Skeletal muscle tissue (tissue), 4 donors: ENCODE data around the gene DPP7. TPM values are rescaled to one million over a fixed set of nuclear protein-coding genes. Genes with fewer than 3 reads are reported as not detected.

Experiments
- H3K27ac ChIP-seq: one replicate; pipeline ENCODE4 v1.7.0; 2013; ENCODE audit warnings: mild to moderate bottlenecking, low read depth, low read length, inconsistent platforms
- H3K27me3 ChIP-seq, 3 donors: one replicate each; pipeline ENCODE4 v1.7.0; 2013; ENCODE audit warnings: low read length in 3 of 3; ENCODE audit not compliant: control insufficient read depth in 3 of 3, insufficient read depth in 3 of 3
- H3K36me3 ChIP-seq, 3 donors: one replicate each; pipeline ENCODE4 v1.7.0; 2013; ENCODE audit warnings: low read length in 3 of 3; ENCODE audit not compliant: control insufficient read depth in 3 of 3, insufficient read depth in 3 of 3
- H3K4me1 ChIP-seq, 3 donors: one replicate each; pipeline ENCODE4 v1.7.0; 2013; ENCODE audit warnings: low read length in 3 of 3, mild to moderate bottlenecking in 3 of 3; ENCODE audit not compliant: control insufficient read depth in 3 of 3, insufficient read depth in 3 of 3
- H3K4me3 ChIP-seq, 3 donors: one replicate each; pipeline ENCODE4 v1.7.0; 2013; ENCODE audit warnings: low read length in 3 of 3
- H3K9ac ChIP-seq, 3 donors: one replicate each; pipeline ENCODE4 v1.7.0; 2013; ENCODE audit warnings: low read length in 3 of 3, mild to moderate bottlenecking in 3 of 3, moderate library complexity in 2 of 3, low read depth in 1 of 3
- H3K9me3 ChIP-seq, 3 donors: one replicate each; pipeline ENCODE4 v1.7.0; 2013; ENCODE audit warnings: low read length in 3 of 3; ENCODE audit not compliant: control insufficient read depth in 3 of 3
- total RNA-seq: library from RNA; depleted of rRNA; stranded (reverse); fragments of >200 nt; gene quantifications from one replicate; pipeline ENCODE4 v1.2.3, GENCODE V29; 2014
- donor health status: Osteomylitis.

Gene DPP7
- total RNA-seq, 1 donor from 2014 or later = 19.8 TPM

DNA sequence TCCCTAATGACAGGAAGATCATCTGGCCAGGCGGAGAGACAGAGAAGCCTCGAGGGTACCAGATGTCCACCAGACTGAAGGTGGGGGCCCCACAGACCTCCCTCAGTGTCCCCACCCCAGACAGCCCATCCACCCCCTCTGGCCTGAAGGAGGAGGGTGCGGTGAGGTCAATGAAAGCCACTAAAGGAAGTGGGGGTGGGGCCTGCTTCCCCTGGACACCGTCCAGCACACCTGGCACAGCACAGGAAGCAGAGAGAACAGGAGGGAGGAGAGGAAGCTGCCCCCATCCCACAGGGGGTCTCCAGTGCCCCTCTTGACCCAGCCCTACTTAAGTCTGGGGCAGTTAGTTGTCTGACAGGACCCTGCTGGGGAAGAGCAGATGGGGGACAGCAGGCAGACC, 44.1 kb upstream of the DPP7 start:
- H3K4me3 ChIP-seq = no peak overlapping the region
- peaks cover 3 to 15% (median 8%) of the 10 kb centered on the region in 3 donors for H3K4me1 ChIP-seq
- H3K9me3 ChIP-seq = no peaks in the 10 kb centered on the region
- peaks cover 65 to 81% (median 73%) of the 10 kb centered on the region in 3 donors for H3K27me3 ChIP-seq
- H3K27ac ChIP-seq = no peak overlapping the region
- no peak overlapping the region for H3K9ac ChIP-seq
- no peaks in the 10 kb centered on the region for H3K36me3 ChIP-seq

DNA sequence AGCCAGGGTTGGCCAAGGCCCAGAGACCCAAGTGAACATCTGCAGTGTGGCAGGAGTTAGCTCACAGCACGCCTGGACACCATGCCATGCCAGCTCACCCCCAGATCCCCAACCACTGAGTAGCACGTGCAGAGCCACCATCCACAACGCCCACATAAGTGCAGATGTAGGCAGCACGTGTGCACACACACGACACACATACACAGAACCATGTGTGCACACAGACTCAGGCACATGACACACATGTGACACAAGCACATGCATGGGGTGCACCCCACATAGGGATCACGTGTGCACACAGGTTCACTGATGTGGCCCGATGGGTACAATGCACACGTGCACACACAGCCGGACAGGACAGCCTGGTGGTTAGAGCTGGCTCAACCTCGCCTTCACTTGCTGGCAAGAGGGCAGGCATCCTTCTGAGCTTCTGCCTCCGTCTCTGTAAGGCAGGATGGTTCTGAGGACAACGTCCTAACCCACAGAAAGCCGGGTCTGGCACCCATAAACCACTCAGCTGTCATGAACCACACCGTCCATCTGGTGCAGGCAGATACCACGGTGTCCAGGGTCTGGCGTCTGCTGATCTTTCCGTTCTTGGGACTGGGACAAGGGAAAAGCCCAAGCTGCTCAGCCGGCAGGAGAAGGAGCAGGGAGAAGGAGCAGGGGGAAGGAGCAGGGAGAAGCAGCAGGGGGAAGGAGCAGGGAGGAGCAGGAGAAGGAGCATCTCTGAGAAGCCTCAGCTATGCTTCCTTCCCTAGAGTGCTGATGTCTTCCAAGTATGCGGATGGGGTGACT, 43.3 kb upstream of the DPP7 start:
- H3K27me3 ChIP-seq = peaks cover 66 to 74% (median 74%) of the 10 kb centered on the region in 3 donors
- H3K9me3 ChIP-seq = no peaks in the 10 kb centered on the region
- H3K4me3 ChIP-seq = no peak overlapping the region
- no peak overlapping the region for H3K27ac ChIP-seq
- H3K4me1 ChIP-seq = peaks cover 0 to 8% (median 4%) of the 10 kb centered on the region in 3 donors
- H3K9ac ChIP-seq = no peak overlapping the region
- H3K36me3 ChIP-seq = no peaks in the 10 kb centered on the region

DNA sequence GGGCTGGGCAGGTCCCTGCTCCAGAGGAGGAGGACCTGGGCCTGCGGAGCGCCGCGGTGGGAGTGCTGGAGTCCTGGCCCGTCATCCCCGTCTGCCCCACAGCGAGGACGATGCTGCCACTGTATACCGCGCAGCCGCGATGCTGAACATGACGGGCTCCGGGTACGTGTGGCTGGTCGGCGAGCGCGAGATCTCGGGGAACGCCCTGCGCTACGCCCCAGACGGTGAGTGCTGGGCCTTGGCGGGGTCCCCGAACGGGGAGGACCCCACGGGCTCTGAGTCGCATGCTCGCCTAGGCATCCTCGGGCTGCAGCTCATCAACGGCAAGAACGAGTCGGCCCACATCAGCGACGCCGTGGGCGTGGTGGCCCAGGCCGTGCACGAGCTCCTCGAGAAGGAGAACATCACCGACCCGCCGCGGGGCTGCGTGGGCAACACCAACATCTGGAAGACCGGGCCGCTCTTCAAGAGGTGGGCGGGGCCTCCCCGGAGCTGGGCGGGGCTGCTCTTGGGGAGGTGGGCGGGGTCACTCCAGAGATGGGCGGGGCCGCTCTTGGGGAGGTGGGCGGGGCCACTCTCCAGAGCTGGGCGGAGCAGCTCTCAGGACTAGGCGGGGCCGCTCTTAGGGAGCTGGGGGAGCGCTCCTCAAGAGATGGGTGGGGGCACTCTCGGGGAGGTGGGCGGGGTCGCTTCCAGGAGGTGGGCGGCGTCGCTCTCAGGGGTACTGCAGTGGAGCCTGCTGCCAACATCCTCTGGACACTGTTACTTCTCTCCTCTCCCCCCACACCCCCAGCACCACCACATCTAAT, 42.2 kb upstream of the DPP7 start:
- no peak overlapping the region for H3K4me3 ChIP-seq
- H3K27ac ChIP-seq = no peak overlapping the region
- no peak overlapping the region for H3K9ac ChIP-seq
- H3K27me3 ChIP-seq = peaks cover 64 to 72% (median 70%) of the 10 kb centered on the region in 3 donors
- H3K36me3 ChIP-seq = no peaks in the 10 kb centered on the region
- no peaks in the 10 kb centered on the region for H3K9me3 ChIP-seq
- peaks cover 0 to 4% (median 4%) of the 10 kb centered on the region in 3 donors for H3K4me1 ChIP-seq

DNA sequence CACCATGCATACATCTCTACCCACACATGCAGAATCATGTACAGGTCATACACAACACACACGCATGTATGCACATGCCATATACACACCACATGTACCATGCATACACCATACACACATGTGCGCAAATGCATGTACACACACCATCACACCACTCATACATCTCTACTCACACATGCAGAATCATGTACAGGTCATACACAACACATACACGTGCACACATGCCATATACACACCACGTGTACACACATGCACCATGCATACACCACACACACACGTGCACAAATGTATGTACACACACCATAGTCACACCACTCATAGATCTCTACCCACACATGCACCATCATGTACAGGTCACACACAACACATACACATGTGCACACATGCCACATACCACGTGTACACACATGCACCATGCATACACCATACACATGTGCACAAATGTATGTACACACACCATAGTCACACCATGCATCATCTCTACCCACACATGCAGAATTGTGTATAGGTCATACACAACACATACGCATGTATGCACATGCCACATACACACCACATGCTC, 38.4 kb upstream of the DPP7 start:
- H3K9ac ChIP-seq = no peak overlapping the region
- no peak overlapping the region for H3K4me3 ChIP-seq
- H3K9me3 ChIP-seq = no peaks in the 10 kb centered on the region
- no peaks in the 10 kb centered on the region for H3K36me3 ChIP-seq
- H3K27ac ChIP-seq = no peak overlapping the region
- peaks cover 0 to 4% (median 3%) of the 10 kb centered on the region in 3 donors for H3K4me1 ChIP-seq
- H3K27me3 ChIP-seq = peaks cover 48 to 61% (median 48%) of the 10 kb centered on the region in 3 donors

DNA sequence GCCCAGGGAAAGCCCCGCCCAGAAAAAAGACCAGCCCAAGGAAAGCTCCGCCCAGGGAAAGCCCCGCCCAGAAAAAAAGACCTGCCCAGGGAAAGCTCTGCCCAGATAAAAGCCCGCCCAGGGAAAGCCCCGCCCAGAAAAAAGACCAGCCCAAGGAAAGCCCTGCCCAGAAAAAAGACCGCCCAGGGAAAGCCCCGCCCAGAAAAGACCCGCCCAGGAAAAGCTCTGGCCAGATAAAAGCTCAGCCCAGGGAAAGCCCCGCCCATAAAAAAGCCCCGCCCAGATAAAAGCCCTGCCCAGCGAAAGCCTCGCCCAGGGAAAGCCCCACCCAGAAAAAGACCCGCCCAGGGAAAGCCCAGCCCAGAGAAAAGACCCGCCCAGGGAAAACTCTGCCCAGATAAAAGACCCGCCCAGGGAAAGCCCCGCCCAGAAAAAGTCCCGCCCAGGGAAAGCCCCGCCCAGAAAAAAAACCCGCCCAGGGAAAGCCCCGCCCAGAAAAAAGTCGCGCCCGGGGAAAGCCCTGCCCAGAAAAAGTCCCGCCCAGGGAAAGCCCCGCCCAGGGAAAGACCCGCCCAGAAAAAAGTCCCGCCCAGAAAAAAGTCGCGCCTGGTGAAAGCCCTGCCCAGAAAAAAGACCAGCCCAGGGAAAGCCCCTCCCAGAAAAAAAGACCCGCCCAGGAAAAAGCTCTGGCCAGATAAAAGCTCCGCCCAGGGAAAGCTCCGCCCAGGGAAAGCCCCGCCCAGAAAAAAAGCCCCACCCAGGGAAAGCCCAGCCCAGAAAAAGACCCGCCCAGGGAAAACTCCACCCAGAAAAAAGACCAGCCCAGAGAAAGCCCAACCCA, 36.3 kb upstream of the DPP7 start:
- no peak overlapping the region for H3K4me3 ChIP-seq
- no peaks in the 10 kb centered on the region for H3K4me1 ChIP-seq
- H3K27ac ChIP-seq = no peak overlapping the region
- H3K9me3 ChIP-seq = no peaks in the 10 kb centered on the region
- no peak overlapping the region for H3K9ac ChIP-seq
- peaks cover 42 to 58% (median 44%) of the 10 kb centered on the region in 3 donors for H3K27me3 ChIP-seq
- no peaks in the 10 kb centered on the region for H3K36me3 ChIP-seq

DNA sequence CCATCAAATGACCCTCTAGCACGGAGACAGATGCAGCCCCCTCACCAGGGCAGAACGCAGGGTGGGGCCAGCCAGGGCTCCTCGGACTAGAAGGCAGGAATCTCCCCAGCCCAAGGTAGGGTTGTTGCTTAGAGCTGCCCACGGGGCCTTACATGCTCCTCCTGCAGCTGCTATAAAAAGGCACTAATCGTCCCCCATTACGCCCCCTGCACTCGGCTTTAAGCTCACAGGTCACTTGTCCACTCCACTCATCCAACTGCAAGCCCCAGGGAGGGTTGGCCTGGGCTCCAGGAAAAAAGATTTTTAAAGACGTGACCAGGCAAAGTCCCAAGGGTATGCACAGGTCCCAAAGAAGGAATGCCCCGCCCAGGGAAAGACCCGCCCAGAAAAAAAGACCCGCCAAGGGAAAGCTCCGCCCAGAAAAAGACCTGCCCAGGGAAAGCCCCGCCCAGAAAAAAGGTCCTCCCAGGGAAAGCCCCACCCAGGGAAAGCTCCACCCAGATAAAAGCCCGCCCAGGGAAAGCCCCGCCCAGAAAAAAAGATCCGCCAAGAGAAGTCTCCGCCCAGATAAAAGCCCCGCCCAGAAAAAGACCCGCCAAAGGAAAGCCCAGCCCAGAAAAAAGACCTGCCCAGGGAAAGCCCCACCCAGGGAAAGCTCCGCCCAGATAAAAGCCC, 35.5 kb upstream of the DPP7 start:
- Histone ChIP-seq H3K27me3 (peaks cover 34 to 53% (median 39%) of the 10 kb centered on the region in 3 donors), H3K4me1 (no peaks in the 10 kb centered on the region), H3K9ac (no peak overlapping the region), H3K9me3 (no peaks in the 10 kb centered on the region), H3K27ac (no peak overlapping the region), H3K4me3 (no peak overlapping the region), H3K36me3 (no peaks in the 10 kb centered on the region)

DNA sequence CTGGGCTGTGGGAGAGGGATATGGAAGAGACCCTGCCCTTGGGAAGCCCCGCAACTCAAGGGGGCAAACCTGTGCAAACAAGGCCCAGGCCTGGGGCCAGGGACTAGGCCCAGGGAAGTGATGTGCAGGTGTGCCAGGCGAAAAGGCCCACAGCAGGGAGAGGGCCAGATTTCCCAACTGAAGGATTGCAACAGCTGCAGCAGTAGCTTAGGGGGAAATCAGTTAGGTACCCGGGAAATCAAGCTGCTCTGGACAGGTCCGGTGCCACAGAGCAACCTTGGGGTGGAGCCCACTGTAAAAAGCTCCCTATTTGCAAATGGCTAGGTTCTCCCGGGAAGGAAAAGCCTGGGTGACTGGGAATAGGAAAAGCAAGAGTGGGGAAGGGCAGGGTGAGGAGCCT, 34.8 kb upstream of the DPP7 start:
- Histone ChIP-seq H3K4me3 (no peak overlapping the region), H3K27me3 (peaks cover 30 to 52% (median 38%) of the 10 kb centered on the region in 3 donors), H3K4me1 (no peaks in the 10 kb centered on the region)

DNA sequence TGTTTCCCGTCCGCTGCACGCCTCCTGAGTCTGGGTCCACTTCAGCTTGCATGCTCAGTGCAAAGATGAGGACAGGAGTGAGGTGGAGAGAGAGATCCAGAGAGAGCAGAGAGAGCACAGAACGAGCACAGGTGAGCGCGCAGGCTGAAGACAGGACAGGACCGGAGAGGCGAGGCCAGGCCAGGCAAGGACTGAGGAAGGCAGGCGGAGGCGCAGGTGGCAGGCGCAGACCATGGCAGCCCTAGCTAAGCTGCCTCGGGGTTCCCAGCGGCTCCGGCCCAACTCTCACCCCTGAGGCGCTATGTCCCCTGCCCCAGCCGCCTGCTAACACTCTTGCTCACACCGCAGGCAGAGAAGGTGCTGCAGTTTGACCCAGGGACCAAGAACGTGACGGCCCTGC, 34.1 kb upstream of the DPP7 start:
- Histone ChIP-seq H3K36me3 (no peaks in the 10 kb centered on the region), H3K4me1 (no peaks in the 10 kb centered on the region), H3K27me3 (peaks cover 35 to 57% (median 42%) of the 10 kb centered on the region in 3 donors)

More for the DNA sequence above, 34.8 kb upstream of the DPP7 start:
- H3K9me3 ChIP-seq = no peaks in the 10 kb centered on the region
- H3K36me3 ChIP-seq = no peaks in the 10 kb centered on the region
- H3K27ac ChIP-seq = no peak overlapping the region
- H3K9ac ChIP-seq = no peak overlapping the region

DNA sequence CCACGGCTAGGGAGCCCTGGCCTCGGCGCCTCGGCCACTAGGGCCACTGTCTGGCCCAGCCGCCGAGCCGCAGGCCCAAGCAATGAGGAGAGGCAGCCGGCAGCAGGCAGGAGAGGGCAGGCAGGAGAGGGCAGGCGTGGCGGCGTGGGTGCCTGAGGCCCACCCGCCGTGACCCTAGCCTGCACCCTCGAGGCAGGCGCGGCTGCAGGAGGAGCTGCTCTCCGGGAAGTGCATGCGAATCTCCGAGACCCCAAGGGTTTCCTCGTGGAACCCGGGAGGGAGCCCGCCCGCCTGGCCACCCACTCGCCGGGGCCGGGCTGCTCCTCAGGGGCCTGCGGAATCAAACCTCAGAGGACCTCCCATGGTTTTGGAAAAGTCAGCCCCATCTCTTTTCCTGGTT, 33.7 kb upstream of the DPP7 start:
- H3K27me3 ChIP-seq = peaks cover 39 to 57% (median 42%) of the 10 kb centered on the region in 3 donors
- no peak overlapping the region for H3K4me3 ChIP-seq
- no peaks in the 10 kb centered on the region for H3K4me1 ChIP-seq
- no peak overlapping the region for H3K27ac ChIP-seq
- no peaks in the 10 kb centered on the region for H3K36me3 ChIP-seq
- H3K9ac ChIP-seq = no peak overlapping the region
- H3K9me3 ChIP-seq = no peaks in the 10 kb centered on the region

More for the DNA sequence above, 34.1 kb upstream of the DPP7 start:
- Histone ChIP-seq H3K9ac (no peak overlapping the region), H3K4me3 (no peak overlapping the region), H3K9me3 (no peaks in the 10 kb centered on the region), H3K27ac (no peak overlapping the region)
